Prostate gland (tissue), 2 donors: ENCODE data around the gene ZCCHC10. TPM values are rescaled to one million over a fixed set of nuclear protein-coding genes. Genes with fewer than 3 reads are reported as not detected.
"Not testable (repeated sequence)": the region's sequence is repeated elsewhere in the genome, so short reads cannot be mapped to it uniquely, and the experiment has no call there.

Source experiments
- DNase-seq: peaks from one replicate; pipeline ENCODE4 v3.0.0-alpha.2; 2019; ENCODE audit warnings: low spot score
- H3K27ac ChIP-seq, 2 donors: fragments of 200-600 bp; sonication (generic); 2 replicates each; pipeline ENCODE4 v1.5.1; 2017 to 2019
- H3K27me3 ChIP-seq: fragments of 200-600 bp; sonication (generic); replicated peaks from 2 replicates; pipeline ENCODE4 v1.5.1; 2019; ENCODE audit not compliant: insufficient read depth
- H3K36me3 ChIP-seq, 2 donors: fragments of 200-600 bp; sonication (generic); 1 replicate in 1 of 2; 2 replicates in 1 of 2; pipeline versions ENCODE4 v1.5.1 to v1.8.1; 2017 to 2019
- H3K4me1 ChIP-seq: fragments of 200-600 bp; sonication (generic); replicated peaks from 2 replicates; pipeline ENCODE4 v1.5.1; 2019
- H3K4me3 ChIP-seq, 2 donors: fragments of 200-600 bp; sonication (generic); 2 replicates each; pipeline ENCODE4 v1.5.1; 2017 to 2019
- H3K9me3 ChIP-seq: fragments of 200-600 bp; sonication (generic); 2 replicates; pipeline ENCODE4 v1.5.1; 2017
- POLR2A ChIP-seq: fragments of 450-650 bp; IDR thresholded peaks from one replicate; pipeline ENCODE4 v1.6.1; 2016; ENCODE audit warnings: antibody characterized with exemption, mild to moderate bottlenecking
- POLR2AphosphoS5 ChIP-seq: sonication (generic); formaldehyde crosslinking; IDR thresholded peaks from one replicate; pipeline ENCODE4 v1.6.1; 2017; ENCODE audit warnings: antibody characterized with exemption
- WGBS: methylation state at CpG from one replicate; pipeline ENCODE4 v1.1.5; 2018; 5-methylcytosine and 5-hydroxymethylcytosine counted together
- intact Hi-C: fragments of 100-400 bp; cut with DNase I; formaldehyde crosslinking; loops from one replicate; pipeline ENCODE4 v1.14.2; 2022
- total RNA-seq, 2 donors: library from RNA; depleted of rRNA; stranded (reverse); fragments of >200 nt; gene quantifications; one replicate each; pipeline ENCODE4 v1.1.0, GENCODE V29; 2016
- TF ChIP-seq, protein P1 (sequence below), 4 experiments: fragments of 200-600 bp in 2 of 4; fragments of 450-650 bp in 2 of 4; sonication (generic) in 2 of 4; IDR thresholded peaks; 1 replicate in 3 of 4; 2 replicates in 1 of 4; pipeline ENCODE4 v1.5.1; 2016 to 2019; ENCODE audit warnings: antibody characterized with exemption in 4 of 4, mild to moderate bottlenecking in 2 of 4, moderate library complexity in 2 of 4

ZCCHC10 gene
- total RNA-seq, 2 donors from 2014 or later, result 7.8 to 10.5 TPM

- H3K4me1 ChIP-seq, result peaks cover 3% of the 10 kb centered on the region
- intact Hi-C loops, result loop anchor here (2.0 to 10.0 kb wide), 2 partner anchors 88 to 226 kb away; partner anchors contain the start of gene AFF4
Observed at GRCh38 chr5:133051061-133051541, 24.8 kb upstream of the ZCCHC10 start.

GRCh38 chr5:133050521-133050920 is 24.2 kb upstream of the ZCCHC10 start:
- H3K4me3 ChIP-seq, result no peak overlapping the region
- peaks cover 3% of the 10 kb centered on the region for H3K4me1 ChIP-seq
- intact Hi-C loops, result loop anchor here (2.0 to 10.0 kb wide), 2 partner anchors 88 to 226 kb away; partner anchors contain the start of gene AFF4
- DNase-seq, result no peak
- no peaks in the 10 kb centered on the region for H3K27me3 ChIP-seq
- H3K27ac ChIP-seq, result peak overlapping the region; percentile 100
- TF ChIP-seq POLR2A, result no peak
- TF ChIP-seq, protein P1, sequence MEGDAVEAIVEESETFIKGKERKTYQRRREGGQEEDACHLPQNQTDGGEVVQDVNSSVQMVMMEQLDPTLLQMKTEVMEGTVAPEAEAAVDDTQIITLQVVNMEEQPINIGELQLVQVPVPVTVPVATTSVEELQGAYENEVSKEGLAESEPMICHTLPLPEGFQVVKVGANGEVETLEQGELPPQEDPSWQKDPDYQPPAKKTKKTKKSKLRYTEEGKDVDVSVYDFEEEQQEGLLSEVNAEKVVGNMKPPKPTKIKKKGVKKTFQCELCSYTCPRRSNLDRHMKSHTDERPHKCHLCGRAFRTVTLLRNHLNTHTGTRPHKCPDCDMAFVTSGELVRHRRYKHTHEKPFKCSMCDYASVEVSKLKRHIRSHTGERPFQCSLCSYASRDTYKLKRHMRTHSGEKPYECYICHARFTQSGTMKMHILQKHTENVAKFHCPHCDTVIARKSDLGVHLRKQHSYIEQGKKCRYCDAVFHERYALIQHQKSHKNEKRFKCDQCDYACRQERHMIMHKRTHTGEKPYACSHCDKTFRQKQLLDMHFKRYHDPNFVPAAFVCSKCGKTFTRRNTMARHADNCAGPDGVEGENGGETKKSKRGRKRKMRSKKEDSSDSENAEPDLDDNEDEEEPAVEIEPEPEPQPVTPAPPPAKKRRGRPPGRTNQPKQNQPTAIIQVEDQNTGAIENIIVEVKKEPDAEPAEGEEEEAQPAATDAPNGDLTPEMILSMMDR (IDR thresholded peaks at IDR 0.05), result no peak
- WGBS, result 48% methylated on average over 4 of the region's 4 CpGs
- no peaks in the 10 kb centered on the region for H3K36me3 ChIP-seq
- no peaks in the 10 kb centered on the region for H3K9me3 ChIP-seq

More at GRCh38 chr5:133051061-133051541, 24.8 kb upstream of the ZCCHC10 start:
- Histone ChIP-seq H3K4me3 (peak overlapping the region; percentile 94 to 95), H3K9me3 (no peaks in the 10 kb centered on the region), H3K36me3 (no peaks in the 10 kb centered on the region), H3K27me3 (no peaks in the 10 kb centered on the region), H3K27ac (peak overlapping the region; percentile 100)
- no peak for DNase-seq
- TF ChIP-seq POLR2AphosphoS5 (no peak), POLR2A (no peak)
- TF ChIP-seq, protein P1 (IDR thresholded peaks at IDR 0.05), result no peak
- 5% methylated on average over 15 of the region's 15 CpGs for WGBS

DNA sequence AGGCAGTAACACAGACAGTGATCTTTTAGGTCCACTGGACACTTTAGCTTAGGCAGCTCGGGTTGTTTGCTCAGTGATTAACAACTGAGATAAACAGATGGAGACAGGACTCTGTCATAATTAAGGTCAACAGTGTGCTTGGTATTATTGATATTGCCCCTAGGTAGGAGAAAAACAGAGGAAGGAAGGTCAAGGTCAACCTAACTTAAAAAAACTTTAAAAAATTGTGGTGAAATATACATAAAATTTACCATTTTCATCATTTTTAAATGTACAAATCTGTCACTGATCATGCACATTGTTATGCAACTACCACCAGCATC is 23.3 kb upstream of the ZCCHC10 start:
- no peak for DNase-seq
- intact Hi-C loops, result loop anchor here (2.0 to 10.0 kb wide), 2 partner anchors 87 to 225 kb away; partner anchors contain the start of gene AFF4
- TF ChIP-seq POLR2A (no peak), POLR2AphosphoS5 (no peak)
- TF ChIP-seq, protein P1 (IDR thresholded peaks at IDR 0.05), result no peak
- H3K9me3 ChIP-seq, result no peaks in the 10 kb centered on the region
- H3K27ac ChIP-seq, result peak overlapping the region; percentile 35 to 37
- H3K27me3 ChIP-seq, result no peaks in the 10 kb centered on the region
- peaks cover 3% of the 10 kb centered on the region for H3K4me1 ChIP-seq
- no peak overlapping the region for H3K4me3 ChIP-seq
- H3K36me3 ChIP-seq, result no peaks in the 10 kb centered on the region
- 4% methylated on average over 1 of the region's 1 CpG for WGBS

- DNase-seq, result no peak
- no peaks in the 10 kb centered on the region for H3K36me3 ChIP-seq
- TF ChIP-seq POLR2A, result no peak
- peak; percentile 48 for TF ChIP-seq POLR2AphosphoS5
- TF ChIP-seq, protein P1 (IDR thresholded peaks at IDR 0.05), result no peak
- H3K4me1 ChIP-seq, result peaks cover 3% of the 10 kb centered on the region
- no peak overlapping the region for H3K4me3 ChIP-seq
- intact Hi-C loops, result no loop called here
- peak overlapping the region; percentile 35 to 37 for H3K27ac ChIP-seq
- no peaks in the 10 kb centered on the region for H3K9me3 ChIP-seq
- H3K27me3 ChIP-seq, result no peaks in the 10 kb centered on the region
- 4% methylated on average over 6 of the region's 6 CpGs for WGBS
Observed at GRCh38 chr5:133048993-133049725, 22.8 kb upstream of the ZCCHC10 start.

GRCh38 chr5:133047404-133047803 is 21.1 kb upstream of the ZCCHC10 start:
- H3K9me3 ChIP-seq, result no peaks in the 10 kb centered on the region
- H3K27me3 ChIP-seq, result no peaks in the 10 kb centered on the region
- 96% methylated on average over 19 of the region's 19 CpGs for WGBS
- H3K27ac ChIP-seq, result no peak overlapping the region
- peaks cover 3% of the 10 kb centered on the region for H3K4me1 ChIP-seq
- no peaks in the 10 kb centered on the region for H3K36me3 ChIP-seq
- TF ChIP-seq POLR2AphosphoS5, result no peak
- TF ChIP-seq, protein P1 (IDR thresholded peaks at IDR 0.05), result no peak
- no peak for TF ChIP-seq POLR2A
- no peak for DNase-seq
- no peak overlapping the region for H3K4me3 ChIP-seq
- intact Hi-C loops, result no loop called here

DNA sequence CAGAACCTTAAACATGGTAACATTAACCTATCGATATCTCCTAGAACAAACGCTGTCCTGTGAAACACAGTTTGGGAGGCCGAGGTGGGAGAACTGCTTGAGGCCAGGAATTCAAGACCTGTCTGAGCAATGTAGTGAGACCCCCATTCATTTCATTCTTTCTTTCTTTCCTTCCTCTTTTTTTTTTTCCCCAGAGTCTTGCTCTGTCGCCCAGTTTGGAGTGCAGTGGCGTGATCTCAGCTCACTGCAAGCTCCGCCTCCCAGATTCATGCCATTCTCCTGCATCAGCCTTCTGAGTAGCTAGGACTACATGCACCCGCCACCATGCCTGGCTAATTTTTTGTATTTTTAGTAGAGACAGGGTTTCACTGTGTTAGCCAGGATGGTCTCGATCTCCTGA is 20.2 kb upstream of the ZCCHC10 start:
- H3K4me1 ChIP-seq, H3K27ac ChIP-seq, DNase-seq, H3K36me3 ChIP-seq, H3K9me3 ChIP-seq, H3K27me3 ChIP-seq, H3K4me3 ChIP-seq, intact Hi-C loops: not testable (repeated sequence)
- 90% methylated on average over 8 of the region's 8 CpGs for WGBS
